ENCODE data around the gene MAPKAPK3.

The MAPKAPK3 gene

GRCh38 chr3:50604110-50604621 is 12.8 kb upstream of the MAPKAPK3 start:
- DNase-seq (ENCODE audit: low read depth) = no peak
- TF ChIP-seq, protein P1, sequence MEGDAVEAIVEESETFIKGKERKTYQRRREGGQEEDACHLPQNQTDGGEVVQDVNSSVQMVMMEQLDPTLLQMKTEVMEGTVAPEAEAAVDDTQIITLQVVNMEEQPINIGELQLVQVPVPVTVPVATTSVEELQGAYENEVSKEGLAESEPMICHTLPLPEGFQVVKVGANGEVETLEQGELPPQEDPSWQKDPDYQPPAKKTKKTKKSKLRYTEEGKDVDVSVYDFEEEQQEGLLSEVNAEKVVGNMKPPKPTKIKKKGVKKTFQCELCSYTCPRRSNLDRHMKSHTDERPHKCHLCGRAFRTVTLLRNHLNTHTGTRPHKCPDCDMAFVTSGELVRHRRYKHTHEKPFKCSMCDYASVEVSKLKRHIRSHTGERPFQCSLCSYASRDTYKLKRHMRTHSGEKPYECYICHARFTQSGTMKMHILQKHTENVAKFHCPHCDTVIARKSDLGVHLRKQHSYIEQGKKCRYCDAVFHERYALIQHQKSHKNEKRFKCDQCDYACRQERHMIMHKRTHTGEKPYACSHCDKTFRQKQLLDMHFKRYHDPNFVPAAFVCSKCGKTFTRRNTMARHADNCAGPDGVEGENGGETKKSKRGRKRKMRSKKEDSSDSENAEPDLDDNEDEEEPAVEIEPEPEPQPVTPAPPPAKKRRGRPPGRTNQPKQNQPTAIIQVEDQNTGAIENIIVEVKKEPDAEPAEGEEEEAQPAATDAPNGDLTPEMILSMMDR (conservative IDR thresholded peaks at IDR 0.05; ENCODE audit: control insufficient read depth, insufficient read depth, low read depth, low read length) = no peak

DNA sequence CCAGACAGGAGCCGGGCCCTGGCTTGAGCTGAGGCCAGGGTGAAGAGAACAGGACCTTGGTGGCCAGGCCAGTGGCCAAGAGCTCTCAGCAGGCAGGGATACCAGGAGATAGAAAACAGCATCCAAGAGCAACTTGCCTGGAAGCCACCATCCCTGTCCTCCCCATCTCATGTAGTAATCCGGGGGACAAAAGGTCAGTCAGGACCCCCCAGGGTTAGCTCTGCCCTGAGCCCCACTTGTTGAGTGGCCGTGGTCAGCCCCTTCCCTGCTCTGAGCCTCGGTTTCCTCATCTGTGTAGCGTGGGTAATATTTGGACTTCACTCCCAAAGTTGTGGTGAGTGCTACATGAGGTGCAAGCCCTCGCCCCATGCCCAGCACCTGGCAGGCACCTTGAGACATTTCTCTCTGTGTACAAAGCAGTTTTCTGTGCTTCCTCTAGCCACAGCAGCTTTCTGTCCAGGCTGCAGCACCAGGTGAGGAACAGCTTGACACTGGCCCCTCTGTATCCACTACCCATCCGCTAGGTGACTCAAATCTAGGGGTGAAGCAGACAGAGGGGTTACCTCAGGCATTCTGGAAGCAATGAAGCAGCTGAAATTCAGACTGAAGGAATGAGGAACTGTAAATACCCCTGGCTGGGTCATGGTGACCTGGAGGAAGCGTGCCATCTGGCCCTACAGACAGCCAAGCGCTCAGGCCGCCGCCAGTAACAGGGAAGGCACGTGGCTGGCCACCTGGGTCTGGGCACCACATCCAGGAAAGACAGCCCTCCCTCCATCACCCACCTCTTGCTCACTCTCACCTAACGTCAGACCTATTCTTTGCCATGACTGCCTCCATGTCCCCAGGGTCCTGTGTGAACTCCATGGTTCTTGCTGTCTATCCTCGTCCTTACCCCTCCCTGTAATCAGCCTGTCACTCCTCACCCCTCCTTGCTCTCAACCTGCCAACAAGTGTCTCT is 12.0 kb upstream of the MAPKAPK3 start:
- TF ChIP-seq, protein P1 (conservative IDR thresholded peaks at IDR 0.05; ENCODE audit: control insufficient read depth, insufficient read depth, low read depth, low read length) = no peak
- no peak for DNase-seq (ENCODE audit: low read depth)
- no peak overlapping the region for H3K4me3 ChIP-seq (ENCODE audit: control insufficient read depth, low read depth, low read length)

More at GRCh38 chr3:50604110-50604621, 12.8 kb upstream of the MAPKAPK3 start:
- no peak overlapping the region for H3K4me3 ChIP-seq (ENCODE audit: control insufficient read depth, low read depth, low read length)

- TF ChIP-seq, protein P1 (conservative IDR thresholded peaks at IDR 0.05; ENCODE audit: control insufficient read depth, insufficient read depth, low read depth, low read length) = no peak
- DNase-seq (ENCODE audit: low read depth) = no peak
- H3K4me3 ChIP-seq (ENCODE audit: control insufficient read depth, low read depth, low read length) = no peak overlapping the region
These were observed 11.0 kb upstream of the MAPKAPK3 start for GRCh38 chr3:50605901-50606326.

DNA sequence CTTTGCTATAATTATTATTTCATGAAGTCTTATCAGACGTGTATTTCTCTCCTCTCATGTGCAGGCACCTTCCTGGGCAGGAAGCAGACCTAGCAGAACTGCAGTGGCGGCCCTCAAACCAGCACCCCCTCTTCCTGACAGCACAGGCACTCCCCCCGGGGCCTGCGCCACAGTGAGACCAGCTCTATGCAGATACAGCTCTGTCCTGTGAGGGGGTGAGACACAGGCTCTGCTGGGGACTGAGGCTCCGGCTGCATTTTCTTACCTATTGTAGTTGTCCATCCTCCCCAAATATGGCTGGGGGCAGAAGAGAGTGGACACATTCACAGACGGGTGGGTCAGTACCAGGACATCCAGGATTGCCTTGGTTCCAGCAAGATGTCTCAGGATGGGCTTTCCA is 10.4 kb upstream of the MAPKAPK3 start:
- no peak for DNase-seq (ENCODE audit: low read depth)
- no peak overlapping the region for H3K4me3 ChIP-seq (ENCODE audit: control insufficient read depth, low read depth, low read length)
- TF ChIP-seq, protein P1 (conservative IDR thresholded peaks at IDR 0.05; ENCODE audit: control insufficient read depth, insufficient read depth, low read depth, low read length) = no peak

- no peak for DNase-seq (ENCODE audit: low read depth)
- TF ChIP-seq, protein P1 (conservative IDR thresholded peaks at IDR 0.05; ENCODE audit: control insufficient read depth, insufficient read depth, low read depth, low read length) = no peak
- no peak overlapping the region for H3K4me3 ChIP-seq (ENCODE audit: control insufficient read depth, low read depth, low read length)
These were observed 9.5 kb upstream of the MAPKAPK3 start for GRCh38 chr3:50607271-50608091.

- no peak for DNase-seq (ENCODE audit: low read depth)
- H3K4me3 ChIP-seq (ENCODE audit: control insufficient read depth, low read depth, low read length) = no peak overlapping the region
- TF ChIP-seq, protein P1 (conservative IDR thresholded peaks at IDR 0.05; ENCODE audit: control insufficient read depth, insufficient read depth, low read depth, low read length) = no peak
These were observed 8.7 kb upstream of the MAPKAPK3 start for GRCh38 chr3:50608278-50608677.
